NT2/D1 (cell line): Measurements from ENCODE around the gene TMEM50A.

ENCODE experiments used
- SUZ12 ChIP-seq: IDR thresholded peaks from 2 replicates; pipeline ENCODE4 v1.6.1; 2011; ENCODE audit not compliant: insufficient read length, insufficient read depth; ENCODE audit errors: extremely low read depth
- YY1 ChIP-seq: IDR thresholded peaks from 2 replicates; pipeline ENCODE4 v1.6.1; 2011; ENCODE audit not compliant: insufficient read length, insufficient read depth
- ZNF274 ChIP-seq: IDR thresholded peaks from 2 replicates; pipeline ENCODE4 v1.6.1; 2011; ENCODE audit warnings: mild to moderate bottlenecking, low read depth, low read length

GRCh38 chr1:25361901-25362300 is 23.8 kb downstream of the TMEM50A start:
- TF ChIP-seq ZNF274, result no peak
- TF ChIP-seq SUZ12, result no peak
- no peak for TF ChIP-seq YY1
